ENCODE data around the gene PAQR3. TPM values are rescaled to one million over a fixed set of nuclear protein-coding genes. Genes with fewer than 3 reads are reported as not detected.
"Not testable (repeated sequence)": the region's sequence is repeated elsewhere in the genome, so short reads cannot be mapped to it uniquely, and the experiment has no call there.

Gene PAQR3
- total RNA-seq, 1 donor from 2014 or later: 7.2 TPM

- DNase-seq (ENCODE audit: low spot score) (no peak), ATAC-seq (no peak)
These were observed 9.1 kb downstream of the PAQR3 start for GRCh38 chr4:78930016-78930629.

GRCh38 chr4:78928835-78929234 lies 10.4 kb downstream of the PAQR3 start:
- DNase-seq (ENCODE audit: low spot score): no peak
- no peak for ATAC-seq

- DNase-seq (ENCODE audit: low spot score) (no peak), ATAC-seq (no peak)
These were observed 12.4 kb downstream of the PAQR3 start for GRCh38 chr4:78926826-78927225.

GRCh38 chr4:78923464-78924312 lies 15.6 kb downstream of the PAQR3 start:
- DNase-seq (ENCODE audit: low spot score): no peak
- peak; percentile 96 for ATAC-seq

GRCh38 chr4:78922207-78922606 lies 17.0 kb downstream of the PAQR3 start:
- ATAC-seq: no peak

GRCh38 chr4:78910612-78911011 lies 28.6 kb downstream of the PAQR3 start:
- no peak for DNase-seq (ENCODE audit: low spot score)
- no peak for ATAC-seq

More at GRCh38 chr4:78922207-78922606, 17.0 kb downstream of the PAQR3 start:
- no peak for DNase-seq (ENCODE audit: low spot score)

GRCh38 chr4:78908974-78909373 lies 30.3 kb downstream of the PAQR3 start:
- DNase-seq (ENCODE audit: low spot score); ATAC-seq: not testable (repeated sequence)

GRCh38 chr4:78907638-78908037 lies 31.6 kb downstream of the PAQR3 start:
- no peak for DNase-seq (ENCODE audit: low spot score)
- no peak for ATAC-seq

- DNase-seq (ENCODE audit: low spot score) (no peak), ATAC-seq (no peak)
These were observed 35.1 kb downstream of the PAQR3 start for GRCh38 chr4:78904143-78904542.

GRCh38 chr4:78902298-78902697 lies 36.9 kb downstream of the PAQR3 start:
- ATAC-seq (peak; percentile 55), DNase-seq (ENCODE audit: low spot score) (no peak)

GRCh38 chr4:78901882-78902281 lies 37.4 kb downstream of the PAQR3 start:
- ATAC-seq (no peak), DNase-seq (ENCODE audit: low spot score) (no peak)

- ATAC-seq: no peak
- DNase-seq (ENCODE audit: low spot score): no peak
These were observed 39.9 kb downstream of the PAQR3 start for GRCh38 chr4:78899302-78899701.

- ATAC-seq (no peak), DNase-seq (ENCODE audit: low spot score) (no peak)
These were observed 49.3 kb downstream of the PAQR3 start for GRCh38 chr4:78889955-78890354.

GRCh38 chr4:78885598-78885997 lies 53.6 kb downstream of the PAQR3 start:
- ATAC-seq (no peak), DNase-seq (ENCODE audit: low spot score) (no peak)

GRCh38 chr4:78880874-78881492 lies 58.3 kb downstream of the PAQR3 start:
- no peak for DNase-seq (ENCODE audit: low spot score)

GRCh38 chr4:78878031-78878430 lies 61.2 kb downstream of the PAQR3 start:
- ATAC-seq (no peak), DNase-seq (ENCODE audit: low spot score) (no peak)

More at GRCh38 chr4:78880874-78881492, 58.3 kb downstream of the PAQR3 start:
- ATAC-seq: no peak

- no peak for DNase-seq (ENCODE audit: low spot score)
- no peak for ATAC-seq
These were observed 62.5 kb downstream of the PAQR3 start for GRCh38 chr4:78876568-78877320.

GRCh38 chr4:78870056-78870455 lies 69.2 kb downstream of the PAQR3 start:
- ATAC-seq (no peak), DNase-seq (ENCODE audit: low spot score) (no peak)

- DNase-seq (ENCODE audit: low spot score); ATAC-seq: not testable (repeated sequence)
These were observed 70.5 kb downstream of the PAQR3 start for GRCh38 chr4:78868712-78869111.

GRCh38 chr4:78865451-78865850 lies 73.8 kb downstream of the PAQR3 start:
- ATAC-seq: peak; percentile 87
- DNase-seq (ENCODE audit: low spot score): no peak

GRCh38 chr4:78864405-78865024 lies 74.7 kb downstream of the PAQR3 start:
- peak; percentile 76 for ATAC-seq
- no peak for DNase-seq (ENCODE audit: low spot score)
